Measurements from ENCODE around the gene EHMT1.

The EHMT1 gene

DNA sequence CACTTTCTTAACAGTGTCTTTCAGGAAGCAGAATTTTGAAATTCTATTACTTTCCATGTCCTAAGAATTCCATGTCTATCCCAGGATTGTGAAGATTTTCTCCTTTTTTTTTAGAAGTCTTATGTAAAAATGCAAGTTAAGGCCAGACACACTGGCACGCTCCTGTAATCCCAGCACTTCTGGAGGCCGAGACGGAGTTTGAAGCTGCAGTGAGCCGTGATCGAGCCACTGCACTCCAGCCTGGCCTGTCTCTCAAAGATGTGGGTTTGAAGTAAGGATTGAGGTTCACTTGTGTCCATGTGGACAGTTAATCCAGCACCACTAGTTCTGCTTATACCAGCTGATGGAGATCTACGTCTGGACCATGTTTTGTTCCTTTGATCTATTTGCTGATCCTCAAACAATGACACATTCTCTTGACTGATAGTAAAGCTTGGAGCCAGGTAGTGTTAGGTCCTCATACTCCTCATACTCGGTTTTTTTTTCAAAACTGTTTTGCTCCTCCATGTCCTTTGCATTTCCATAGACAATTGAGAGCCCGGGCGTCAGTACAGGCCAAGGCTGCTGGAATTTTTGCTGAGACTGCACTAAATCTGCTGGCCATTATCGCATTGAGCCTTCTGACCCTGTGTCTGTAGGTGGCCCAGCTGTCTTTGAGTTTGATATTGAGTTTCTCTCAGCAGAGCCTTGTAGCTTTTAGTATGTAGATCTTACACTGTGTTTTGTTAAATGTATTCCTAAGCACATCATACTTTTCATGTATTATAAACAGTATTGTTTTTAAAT is 205.4 kb downstream of the EHMT1 start:
- no peak for DNase-seq (ENCODE audit: low read depth in 3 of 3)

GRCh38 chr9:137825324-137825989 is 206.7 kb downstream of the EHMT1 start:
- no peak for DNase-seq (ENCODE audit: low read depth in 3 of 3)

DNA sequence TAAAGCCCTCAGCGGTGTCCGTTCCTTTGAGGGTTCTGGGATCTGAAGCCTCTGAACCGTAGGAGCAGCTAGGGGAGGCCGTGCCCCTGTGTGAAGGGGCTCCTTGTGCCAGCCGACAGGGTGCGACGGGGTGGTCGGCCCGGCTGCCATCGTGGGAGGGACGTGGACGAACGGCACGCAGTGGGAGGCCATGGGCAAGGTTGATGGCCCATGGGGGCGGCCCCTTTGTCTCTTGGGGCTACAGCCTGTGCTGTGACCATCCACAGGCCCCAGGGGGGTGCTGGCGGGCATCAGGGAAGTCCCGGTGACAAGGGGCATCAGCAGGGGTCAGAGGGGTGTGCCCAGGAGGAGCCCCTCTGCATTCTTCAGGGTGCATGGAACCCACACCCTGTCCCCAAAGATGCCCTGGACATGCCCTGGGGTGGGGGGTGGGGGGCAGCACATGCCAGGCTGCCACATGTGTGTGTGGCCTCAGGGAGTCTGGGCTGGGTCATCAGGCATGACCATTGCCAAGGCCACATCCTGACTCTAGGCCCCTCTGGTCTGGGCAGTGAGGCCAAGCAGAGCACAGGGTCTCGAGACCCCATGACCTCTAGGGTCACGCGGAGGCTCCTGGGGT is 209.2 kb downstream of the EHMT1 start:
- no peak for DNase-seq (ENCODE audit: low read depth in 3 of 3)

DNA sequence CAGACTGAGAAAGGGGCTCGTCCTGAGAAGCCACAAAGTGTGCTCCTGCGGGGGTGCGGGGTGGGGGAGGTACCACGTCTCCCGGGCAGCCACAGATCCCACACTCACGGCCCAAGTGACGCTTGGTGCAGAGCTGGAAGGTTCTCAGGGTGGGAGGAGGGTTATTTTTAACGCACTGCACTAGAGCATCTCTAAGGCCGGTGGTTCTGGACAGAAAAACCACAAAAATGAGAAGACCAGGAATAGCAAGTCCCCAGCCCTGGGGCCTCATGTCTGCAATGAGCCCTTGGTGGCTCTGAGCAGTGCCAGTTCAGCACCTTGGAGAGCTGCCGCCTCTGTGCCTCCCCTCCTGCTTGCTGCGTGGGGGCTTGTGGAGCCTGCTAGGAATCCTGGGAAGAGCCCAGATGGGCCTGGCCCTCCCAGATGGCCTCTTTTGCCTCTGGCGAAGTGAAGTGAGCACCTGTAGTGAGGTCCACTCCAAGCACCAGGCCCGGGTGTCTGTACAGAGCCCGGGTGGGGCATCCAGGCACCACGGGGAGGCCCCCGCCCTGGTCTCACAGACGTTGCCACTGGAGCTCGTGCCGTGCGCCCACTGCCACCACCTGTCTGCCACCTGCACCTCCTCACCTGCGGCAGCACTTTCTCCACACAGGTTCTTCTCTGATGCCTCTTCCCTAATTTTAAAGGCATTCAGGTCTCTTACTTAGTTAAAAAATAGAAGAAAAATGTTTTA is 209.9 kb downstream of the EHMT1 start:
- DNase-seq (ENCODE audit: low read depth in 3 of 3): no peak

DNA sequence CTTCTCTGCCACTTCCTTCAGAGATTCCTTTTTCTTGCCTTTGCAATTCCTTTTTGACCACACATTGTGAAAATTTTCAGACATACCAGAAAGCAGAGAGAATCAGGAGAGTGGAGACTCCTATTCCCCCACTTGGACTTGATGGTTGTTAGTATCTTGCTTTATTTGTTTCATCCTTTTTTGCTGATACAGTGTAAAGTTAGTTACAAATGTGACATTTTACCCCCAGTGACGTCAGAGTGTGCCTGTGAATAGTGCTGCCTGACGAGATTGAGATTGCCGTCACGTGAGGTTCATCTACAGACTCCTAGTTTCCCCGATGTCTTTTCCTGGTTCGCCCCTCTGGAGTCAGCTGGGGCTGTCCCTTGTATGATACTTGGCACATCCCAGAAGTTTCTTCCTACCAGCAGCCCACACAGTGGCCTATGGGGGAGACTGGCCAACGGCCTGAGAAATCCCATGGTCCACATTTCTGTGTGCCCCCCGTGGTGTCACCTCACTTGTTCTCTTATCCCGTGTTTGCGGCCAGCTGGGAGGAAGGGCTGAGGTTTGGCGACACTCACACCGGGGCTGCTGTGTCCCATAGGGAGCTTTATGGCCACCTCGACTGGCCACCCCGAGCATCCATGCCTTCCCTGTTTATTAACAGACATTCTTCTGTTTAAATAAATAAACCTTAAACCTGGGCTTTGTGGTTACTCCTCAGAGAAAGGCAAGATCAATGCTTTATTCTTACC is 210.6 kb downstream of the EHMT1 start:
- DNase-seq (ENCODE audit: low read depth in 3 of 3): no peak

DNA sequence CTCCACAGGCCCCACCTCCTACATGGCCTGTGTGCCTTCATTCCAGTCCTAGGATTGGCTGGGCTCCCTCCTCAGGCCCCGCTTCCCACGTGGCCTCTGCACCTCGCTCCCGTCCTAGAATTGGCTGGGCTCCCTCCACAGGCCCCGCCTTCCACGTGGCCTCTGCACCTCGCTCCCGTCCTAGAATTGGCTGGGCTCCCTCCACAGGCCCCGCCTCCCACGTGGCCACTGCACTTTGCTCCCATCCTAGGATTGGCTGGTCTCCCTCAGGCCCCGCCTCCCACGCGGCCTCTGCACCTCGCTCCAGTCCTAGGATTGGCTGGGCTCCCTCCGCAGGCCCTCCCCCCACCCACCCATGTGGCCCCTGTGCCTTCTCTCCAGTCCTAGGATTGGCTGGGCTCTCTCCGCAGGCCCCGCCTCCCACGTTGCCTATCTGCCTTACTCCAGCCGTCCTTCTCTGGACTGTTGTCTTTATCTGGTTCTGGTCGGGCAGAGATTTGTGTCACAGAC is 213.4 kb downstream of the EHMT1 start:
- no peak for DNase-seq (ENCODE audit: low read depth in 3 of 3)

DNA sequence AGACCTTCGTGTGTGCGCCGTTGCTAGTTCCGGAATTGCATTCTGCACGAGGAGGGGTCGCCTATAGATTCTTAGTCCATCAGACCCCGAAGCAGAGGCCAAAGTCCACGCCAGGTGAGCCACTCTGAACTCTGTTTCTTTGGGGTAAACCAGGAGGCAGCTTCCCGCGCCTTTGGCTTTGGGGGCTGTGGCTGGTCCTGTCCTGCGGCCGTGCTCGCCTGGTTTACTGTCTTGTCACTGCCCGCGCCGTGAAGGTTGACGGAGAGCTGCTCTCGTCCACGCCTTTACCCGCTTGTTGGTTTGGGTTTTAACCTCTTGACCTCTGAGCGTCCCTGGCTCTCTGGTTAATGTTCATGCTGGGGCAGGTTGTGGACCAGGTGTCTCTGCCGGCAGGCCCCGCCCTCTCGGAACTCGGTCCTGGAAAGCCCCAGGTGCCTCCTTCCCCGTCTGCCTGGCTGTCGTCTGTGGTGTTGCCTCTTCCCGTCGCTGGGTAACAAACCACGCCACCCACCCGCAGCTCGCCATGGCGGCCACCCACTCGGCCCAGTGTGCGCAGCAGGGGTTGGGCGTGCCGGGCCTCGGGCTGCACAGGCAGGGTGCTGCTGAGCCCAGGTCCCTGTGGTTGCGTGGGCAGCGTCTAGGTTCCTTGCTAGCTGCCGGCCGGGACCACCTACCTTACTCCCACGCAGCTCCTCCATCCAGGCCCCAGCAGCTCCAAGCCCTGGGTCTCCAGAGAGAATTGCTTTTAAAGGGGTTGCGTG is 214.2 kb downstream of the EHMT1 start:
- DNase-seq (ENCODE audit: low read depth in 3 of 3): no peak

DNA sequence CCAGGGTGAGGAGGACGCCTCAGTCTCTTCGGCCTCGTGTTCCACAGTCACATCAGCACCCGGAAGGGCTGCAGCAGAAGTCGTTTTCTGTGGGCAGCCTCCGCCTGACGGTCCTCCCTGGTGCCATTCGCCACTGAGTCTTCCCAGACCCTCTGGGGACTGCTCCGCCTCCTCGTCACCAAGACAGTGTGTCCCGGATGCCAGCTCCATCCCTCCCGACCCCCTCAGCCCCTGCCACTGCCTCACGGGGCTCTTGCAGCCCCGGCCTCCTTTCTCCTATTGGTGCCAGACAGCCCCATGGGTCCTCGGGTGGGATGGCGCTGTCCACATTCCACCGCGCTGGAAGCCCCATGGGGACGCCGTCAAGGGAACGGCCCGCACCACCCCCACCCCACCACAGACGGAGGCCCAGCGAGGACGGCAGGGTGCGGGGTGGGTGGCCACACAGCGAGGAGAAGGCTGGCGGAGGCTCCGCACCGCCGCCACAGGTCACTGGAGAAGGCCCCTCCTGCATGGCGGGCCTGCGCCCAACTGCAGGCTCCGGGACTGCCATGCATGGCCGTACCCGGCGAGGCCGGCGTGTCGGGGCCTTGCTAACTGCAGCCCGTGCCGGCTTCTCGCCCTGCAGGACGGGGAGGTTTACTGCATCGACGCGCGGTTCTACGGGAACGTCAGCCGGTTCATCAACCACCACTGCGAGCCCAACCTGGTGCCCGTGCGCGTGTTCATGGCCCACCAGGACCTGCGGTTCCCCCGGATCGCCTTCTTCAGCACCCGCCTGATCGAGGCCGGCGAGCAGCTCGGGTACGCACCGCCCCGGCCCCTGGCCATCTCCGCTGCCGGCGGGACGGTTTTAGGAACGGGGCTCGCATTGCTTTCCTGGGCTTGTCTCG is 215.2 kb downstream of the EHMT1 start:
- DNase-seq (ENCODE audit: low read depth in 3 of 3): no peak

- DNase-seq (ENCODE audit: low read depth in 3 of 3): no peak
These were observed 216.2 kb downstream of the EHMT1 start for GRCh38 chr9:137834846-137835546.

DNA sequence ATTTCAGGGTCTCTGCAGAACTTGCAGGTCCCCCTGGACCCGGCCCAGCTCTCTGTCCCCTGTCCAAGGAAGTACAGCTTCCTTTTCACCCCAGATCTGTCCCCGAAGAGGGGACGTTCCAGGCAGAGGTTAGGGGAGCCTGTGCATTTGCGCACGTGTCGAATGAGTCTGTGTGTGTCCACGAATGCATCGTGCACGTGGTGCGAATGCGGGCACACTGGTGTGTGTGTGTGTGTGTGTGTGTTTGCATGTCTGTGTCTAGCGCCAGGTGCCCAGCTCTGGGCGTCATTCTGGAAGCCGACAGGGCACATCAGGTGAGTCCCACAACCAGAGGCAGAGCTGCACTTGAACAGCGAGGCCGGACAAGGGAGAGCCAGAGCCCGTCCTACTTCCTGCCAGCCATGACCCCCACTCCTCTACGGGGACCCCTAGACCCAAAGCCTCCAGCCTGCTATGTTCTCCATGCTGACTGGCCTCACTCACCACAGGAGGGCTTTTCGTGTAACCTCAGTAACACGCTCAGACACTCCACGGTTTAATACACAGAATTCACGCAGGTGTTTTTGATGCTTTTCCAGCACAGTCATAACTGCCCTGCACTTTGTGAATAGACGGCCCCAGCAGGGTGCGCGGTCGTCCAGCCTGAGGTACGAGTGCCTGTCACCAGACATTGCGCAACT is 217.5 kb downstream of the EHMT1 start:
- DNase-seq (ENCODE audit: low read depth in 3 of 3): no peak

- DNase-seq (ENCODE audit: low read depth in 3 of 3): no peak
These were observed 218.0 kb downstream of the EHMT1 start for GRCh38 chr9:137836831-137837241.

DNA sequence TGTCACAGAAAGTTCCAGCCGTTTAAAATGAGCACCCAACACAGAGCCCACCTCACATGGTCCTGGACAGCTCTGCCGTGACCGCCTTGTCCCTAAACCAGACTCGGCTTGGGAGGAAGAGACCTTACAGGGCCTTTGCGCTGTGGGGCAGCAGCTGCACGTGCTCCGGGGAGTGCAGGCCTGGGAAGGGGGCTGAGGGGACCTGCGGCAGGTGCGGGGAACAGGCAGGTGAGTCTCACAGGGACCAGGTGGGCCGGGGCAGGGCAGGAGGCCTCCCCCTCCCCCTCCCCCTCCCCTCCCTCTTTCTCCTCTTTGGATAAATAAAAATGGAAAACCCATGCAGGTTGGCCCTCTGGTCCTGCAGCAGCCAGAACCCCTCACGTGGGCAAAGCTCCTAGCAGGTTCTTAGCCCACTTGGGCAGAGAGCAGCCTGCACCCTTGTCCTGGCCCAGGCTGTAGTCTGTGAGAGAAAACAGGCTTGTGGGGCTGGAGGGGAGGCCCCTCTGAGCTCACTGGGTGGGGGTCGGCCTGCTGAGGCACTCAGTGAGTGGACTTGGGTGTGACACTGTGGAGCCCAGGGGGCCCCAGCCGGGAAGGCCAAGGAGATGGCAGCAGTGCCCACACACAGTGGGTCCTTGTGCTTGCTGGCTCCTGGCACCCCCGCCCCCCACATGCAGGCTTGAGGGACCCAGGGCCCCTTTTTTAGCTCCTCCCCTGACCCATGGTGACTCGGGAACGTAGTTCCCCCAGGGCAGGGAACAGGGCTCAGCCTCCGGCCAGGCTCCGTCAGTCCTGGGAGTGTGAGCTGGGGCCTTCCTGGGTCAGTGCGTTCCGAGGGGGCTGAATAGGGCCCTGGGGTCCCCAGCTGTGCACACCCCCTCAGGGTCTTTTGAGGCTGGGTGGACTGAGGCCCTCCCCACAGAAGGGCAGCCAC is 218.8 kb downstream of the EHMT1 start:
- DNase-seq (ENCODE audit: low read depth in 3 of 3): no peak

- no peak for DNase-seq (ENCODE audit: low read depth in 3 of 3)
These were observed 219.8 kb downstream of the EHMT1 start for GRCh38 chr9:137838576-137838975.

- DNase-seq (ENCODE audit: low read depth in 3 of 3): no peak
These were observed 224.6 kb downstream of the EHMT1 start for GRCh38 chr9:137843355-137843754.

DNA sequence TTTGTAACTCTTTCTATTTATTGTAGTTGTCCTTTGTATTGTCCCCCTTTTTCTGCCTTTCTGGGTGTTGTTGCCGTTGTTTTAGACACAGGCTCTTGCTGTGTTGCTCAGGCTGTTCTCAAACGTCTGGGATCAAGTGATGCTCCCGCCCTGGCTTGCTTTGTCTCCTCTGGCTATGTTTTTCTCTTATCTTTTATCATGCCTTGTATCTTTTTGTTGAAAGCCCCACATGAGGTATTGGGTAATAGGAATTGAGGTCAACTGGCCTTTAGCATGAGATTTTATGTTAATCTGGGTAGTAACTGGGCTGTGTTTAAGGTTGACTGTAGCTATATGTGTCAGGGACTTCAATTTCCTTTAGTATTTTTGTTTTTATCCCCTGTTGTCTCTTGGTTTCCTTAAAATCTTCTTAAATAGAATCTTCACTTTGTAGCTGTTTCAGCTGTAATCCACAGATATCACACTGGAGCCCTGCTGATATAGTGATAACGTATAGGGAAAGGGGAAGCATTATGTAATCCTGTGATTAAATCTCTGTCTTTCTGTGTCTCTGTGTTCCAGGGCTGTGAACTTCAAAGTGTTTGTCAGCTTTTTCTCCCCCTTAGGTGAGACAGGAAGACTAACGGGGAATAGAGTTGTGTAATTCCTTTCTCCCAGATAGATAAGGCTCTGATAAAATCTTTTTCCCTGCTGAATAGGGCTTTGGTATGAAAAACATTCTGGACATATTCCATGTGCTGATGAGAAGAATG is 232.9 kb downstream of the EHMT1 start:
- DNase-seq (ENCODE audit: low read depth in 3 of 3): no peak

- no peak for DNase-seq (ENCODE audit: low read depth in 3 of 3)
These were observed 234.7 kb downstream of the EHMT1 start for GRCh38 chr9:137853392-137853995.

All from stimulated activated CD4-positive, alpha-beta T cell treated with anti-CD3 and anti-CD28 coated beads, TNF-alpha, amount 100 ng/mL, for 48 hours (primary cell).